SH-SY5Y (cell line): ENCODE measurements around the gene BRSK2.

Experiments used
- GATA2 ChIP-seq: IDR thresholded peaks from 2 replicates; pipeline ENCODE4 v1.6.1; 2011; ENCODE audit warnings: mild to moderate bottlenecking, low read depth, low read length
- GATA3 ChIP-seq: IDR thresholded peaks from 2 replicates; pipeline ENCODE4 v1.6.1; 2011; ENCODE audit warnings: low read depth, mild to moderate bottlenecking, low read length, moderate library complexity

Gene BRSK2

GRCh38 chr11:1368966-1369365 lies 20.8 kb upstream of the BRSK2 start:
- TF ChIP-seq GATA2 = no peak
- no peak for TF ChIP-seq GATA3

- no peak for TF ChIP-seq GATA2
- no peak for TF ChIP-seq GATA3
Observed at GRCh38 chr11:1369371-1370005, 20.2 kb upstream of the BRSK2 start.

DNA sequence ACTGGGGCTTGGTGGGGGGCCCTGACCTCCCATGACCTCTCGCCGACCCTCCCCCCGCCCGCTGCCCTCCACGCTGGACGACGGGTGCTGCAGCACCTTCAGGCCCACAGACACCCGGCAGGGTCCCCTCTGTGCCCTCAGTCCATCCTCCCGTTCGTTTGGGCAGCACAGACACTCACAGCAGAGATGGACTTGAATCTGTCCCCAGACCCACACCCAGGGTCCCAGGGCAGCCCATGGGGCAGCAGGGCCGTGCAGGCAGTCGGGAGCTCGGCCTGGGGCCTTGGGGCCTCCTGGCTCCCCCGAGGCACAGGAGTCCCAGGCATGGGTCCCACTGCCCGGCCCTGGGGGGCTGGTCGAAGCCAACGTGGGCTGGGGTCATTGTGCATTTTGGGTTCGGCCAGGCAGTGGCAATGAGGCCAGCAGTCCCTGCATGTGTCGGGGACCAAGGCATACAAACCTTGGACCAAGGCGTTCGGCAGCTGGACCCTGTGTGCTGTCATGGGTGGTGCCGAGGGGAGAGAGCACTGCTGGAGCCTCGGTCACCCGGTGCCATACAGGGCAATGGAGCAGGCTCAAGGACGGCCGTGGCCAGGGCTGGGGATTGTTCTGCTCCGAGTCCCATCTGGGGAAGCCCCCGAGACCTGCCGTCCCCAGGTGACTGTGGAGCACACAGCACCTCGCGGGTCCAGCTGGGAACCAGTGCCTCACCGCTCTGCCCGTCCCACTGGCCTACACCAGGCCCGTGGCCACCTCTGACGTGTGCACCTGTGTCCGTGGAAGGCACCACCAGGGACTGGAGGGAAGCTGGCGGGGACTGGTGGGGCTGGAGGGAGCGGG lies 19.3 kb upstream of the BRSK2 start:
- TF ChIP-seq GATA3 (no peak), GATA2 (no peak)

DNA sequence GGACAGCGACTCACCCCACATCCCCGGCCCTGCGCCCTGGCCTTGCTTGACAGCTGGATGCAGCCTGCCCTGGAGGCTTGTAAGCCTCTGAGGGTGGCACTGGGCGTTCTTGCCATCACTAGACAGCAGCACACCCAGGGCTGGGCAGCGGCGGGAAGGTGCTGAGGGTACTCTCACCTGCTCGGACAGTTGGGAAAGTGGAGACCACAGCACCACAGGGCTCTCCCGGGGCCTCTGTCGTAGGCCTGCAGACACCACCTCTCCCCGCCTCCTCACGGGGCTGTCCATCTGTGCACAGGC lies 18.8 kb upstream of the BRSK2 start:
- TF ChIP-seq GATA3 = no peak
- no peak for TF ChIP-seq GATA2

- no peak for TF ChIP-seq GATA2
- TF ChIP-seq GATA3 = no peak
Observed at GRCh38 chr11:1371377-1371776, 18.4 kb upstream of the BRSK2 start.

- TF ChIP-seq GATA2 (no peak), GATA3 (no peak)
Observed at GRCh38 chr11:1371836-1372465, 17.8 kb upstream of the BRSK2 start.

GRCh38 chr11:1372660-1373059 lies 17.1 kb upstream of the BRSK2 start:
- TF ChIP-seq GATA2 (no peak), GATA3 (no peak)

GRCh38 chr11:1373536-1374214 lies 16.1 kb upstream of the BRSK2 start:
- TF ChIP-seq GATA2 (no peak), GATA3 (no peak)

GRCh38 chr11:1375161-1375954 lies 14.4 kb upstream of the BRSK2 start:
- TF ChIP-seq GATA3 = no peak
- no peak for TF ChIP-seq GATA2

DNA sequence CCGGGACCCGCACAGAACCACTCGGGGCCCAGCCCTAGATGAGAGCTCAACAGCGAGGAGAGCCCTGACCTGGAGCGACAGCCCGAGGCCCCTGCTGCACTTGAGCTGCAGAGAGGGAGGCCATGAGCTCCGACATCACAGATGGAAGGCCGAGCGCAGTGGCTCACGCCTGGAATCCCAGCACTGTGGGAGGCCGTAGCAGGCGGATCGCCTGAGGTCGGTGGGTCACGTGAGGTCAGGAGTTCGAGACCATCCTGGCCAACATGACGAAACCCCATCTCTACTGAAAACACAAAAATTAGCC lies 13.8 kb upstream of the BRSK2 start:
- TF ChIP-seq GATA2 (no peak), GATA3 (no peak)

GRCh38 chr11:1377231-1377780 lies 12.4 kb upstream of the BRSK2 start:
- TF ChIP-seq GATA2 (no peak), GATA3 (no peak)

DNA sequence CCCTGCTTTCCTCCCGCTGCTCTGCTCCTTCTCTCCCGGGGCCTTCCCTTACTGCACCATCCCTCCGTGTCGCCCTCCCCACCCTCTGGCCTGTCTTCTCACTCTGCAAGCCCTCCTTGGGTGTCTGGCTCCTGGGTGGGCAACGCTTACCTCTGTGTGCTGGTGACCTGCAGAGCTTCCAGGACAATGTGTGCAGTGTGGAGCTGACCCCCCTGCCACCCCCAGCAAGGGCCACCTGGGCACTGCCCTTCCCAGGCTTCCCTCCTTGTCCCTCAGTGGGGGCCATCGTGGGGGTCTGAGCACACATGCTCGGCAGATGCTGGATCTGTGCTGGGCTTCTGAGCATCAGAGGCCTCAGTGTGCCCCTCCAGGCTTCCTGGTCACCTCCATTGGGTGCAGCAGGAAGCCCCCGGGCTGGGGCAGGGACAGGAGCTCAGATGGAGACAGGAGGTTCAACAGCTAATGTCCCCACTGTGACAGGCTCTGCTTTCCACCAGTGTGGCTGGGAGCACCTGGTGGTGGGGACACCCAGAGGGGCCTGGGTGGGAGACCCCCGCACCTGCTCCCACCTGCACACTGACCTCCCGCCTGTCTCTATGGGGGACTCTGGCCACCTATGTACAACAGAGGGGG lies 7.8 kb upstream of the BRSK2 start:
- TF ChIP-seq GATA2 (no peak), GATA3 (no peak)

DNA sequence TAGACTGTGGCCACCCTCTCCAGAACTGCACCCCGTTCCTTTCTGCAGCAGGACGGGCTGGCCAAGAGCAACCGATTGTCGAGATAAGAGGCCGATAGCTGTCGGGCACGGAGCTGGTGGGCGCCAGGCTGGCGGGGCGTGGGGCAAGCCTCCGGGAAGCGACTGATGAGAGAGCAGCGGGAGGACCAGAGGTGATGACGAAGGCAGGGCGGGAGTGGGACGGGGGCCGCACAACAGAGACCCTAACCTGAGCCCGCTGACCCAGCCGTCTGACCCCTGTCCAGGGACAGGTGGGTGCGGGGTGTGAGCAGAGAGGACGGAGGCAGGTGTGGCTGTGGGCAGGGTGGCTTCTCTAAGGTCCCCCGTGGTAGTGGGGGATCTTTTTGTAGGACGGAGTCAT lies 7.3 kb upstream of the BRSK2 start:
- no peak for TF ChIP-seq GATA2
- TF ChIP-seq GATA3 = no peak
